ENCODE data around the gene ZNF185.

The ZNF185 gene

DNA sequence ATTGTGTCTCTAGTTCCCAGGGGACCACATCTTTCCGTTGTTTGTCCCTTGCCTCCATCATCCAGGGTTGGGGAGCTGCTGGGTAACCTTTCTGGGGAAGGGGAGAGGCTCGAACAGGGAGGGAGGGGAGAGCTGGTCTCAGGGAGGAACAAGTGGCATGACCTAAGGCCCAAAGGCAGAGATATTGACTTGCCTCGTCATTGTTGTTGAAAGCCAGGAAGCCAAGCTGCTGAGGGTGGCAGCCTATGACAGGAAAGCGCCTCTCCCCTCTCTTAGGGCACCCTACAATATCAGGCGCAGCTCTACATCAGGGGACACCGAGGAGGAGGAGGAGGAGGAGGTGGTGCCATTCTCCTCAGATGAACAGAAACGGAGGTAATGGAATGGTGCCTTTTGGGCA is 20.8 kb downstream of the ZNF185 start:
- no peak for DNase-seq

DNA sequence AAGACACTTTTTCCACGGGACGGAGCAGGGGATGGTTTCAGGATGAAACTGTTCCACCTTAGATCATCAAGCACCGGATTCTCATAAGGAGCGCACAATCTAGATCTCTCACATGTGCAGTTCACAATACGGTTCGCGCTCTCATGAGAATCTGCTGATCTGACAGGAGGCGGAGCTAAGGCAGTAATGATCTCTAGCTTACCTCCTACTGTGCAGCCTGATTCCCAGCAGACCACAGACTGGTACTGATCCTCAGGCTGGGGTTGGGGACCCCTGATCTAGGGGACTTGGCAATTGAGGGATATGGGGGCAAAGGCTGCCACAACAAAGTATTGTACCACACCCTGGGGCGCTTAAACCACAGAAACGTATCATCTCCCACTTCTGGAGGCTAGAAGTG is 25.7 kb downstream of the ZNF185 start:
- DNase-seq, result no peak

DNA sequence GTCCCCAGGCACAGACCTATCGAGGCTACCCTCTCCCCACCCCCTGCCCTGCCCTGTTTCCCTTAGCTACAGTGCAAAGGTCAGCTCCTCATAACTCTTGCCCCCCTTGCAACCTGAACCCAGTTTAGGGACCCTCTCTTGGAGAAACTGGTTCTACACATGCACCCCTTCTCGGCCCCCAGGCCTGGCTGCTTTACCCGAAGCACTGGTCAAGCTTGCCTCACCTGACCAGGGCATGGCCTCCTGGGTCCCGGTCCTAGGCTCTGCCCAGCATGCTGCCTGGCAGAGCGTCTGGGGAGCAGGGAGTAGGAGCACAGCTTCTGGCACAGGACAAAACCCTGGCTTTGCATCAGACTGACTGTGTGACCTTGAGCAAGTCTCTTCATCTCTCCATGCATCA is 28.0 kb downstream of the ZNF185 start:
- DNase-seq, result no peak

DNA sequence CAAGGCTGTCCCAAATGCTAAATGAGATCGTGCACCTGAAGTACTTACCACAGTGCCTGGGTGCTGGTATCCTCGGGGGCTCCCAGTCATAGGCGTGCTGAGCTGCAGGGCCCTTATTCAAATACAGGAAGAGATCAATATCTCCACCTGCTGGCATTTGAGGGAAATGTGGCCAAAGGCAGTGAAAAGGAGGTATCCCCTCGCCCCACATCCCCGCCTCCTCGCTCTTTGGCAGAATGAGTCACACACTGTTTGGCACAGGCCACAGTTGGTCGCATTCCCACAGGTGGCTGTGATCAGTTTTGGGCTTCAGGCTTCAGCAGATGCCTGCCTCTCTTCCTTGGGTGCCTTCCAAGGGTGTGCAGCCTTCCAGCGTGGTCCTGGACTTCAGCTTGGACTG is 28.4 kb downstream of the ZNF185 start:
- peak; percentile 64 for DNase-seq

DNA sequence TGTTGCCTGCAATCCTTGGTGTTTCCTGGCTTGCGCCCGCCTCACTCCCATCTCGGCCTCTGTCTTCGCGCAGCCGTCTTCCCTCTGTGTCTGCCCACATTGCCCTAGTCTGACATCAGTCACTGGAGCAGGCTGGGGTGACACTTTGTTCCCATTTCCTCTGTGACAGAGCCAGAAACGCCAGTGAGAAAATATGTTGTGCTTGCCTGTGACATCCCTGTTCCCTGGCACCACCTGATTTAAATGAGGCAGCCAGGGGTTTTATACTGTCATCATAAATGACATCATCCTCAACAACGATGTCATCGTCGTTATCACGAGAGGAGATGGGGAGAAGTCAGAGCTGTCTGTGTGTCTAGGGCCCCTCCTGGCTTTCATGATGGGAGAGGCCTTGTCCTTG is 29.1 kb downstream of the ZNF185 start:
- DNase-seq, result no peak

DNA sequence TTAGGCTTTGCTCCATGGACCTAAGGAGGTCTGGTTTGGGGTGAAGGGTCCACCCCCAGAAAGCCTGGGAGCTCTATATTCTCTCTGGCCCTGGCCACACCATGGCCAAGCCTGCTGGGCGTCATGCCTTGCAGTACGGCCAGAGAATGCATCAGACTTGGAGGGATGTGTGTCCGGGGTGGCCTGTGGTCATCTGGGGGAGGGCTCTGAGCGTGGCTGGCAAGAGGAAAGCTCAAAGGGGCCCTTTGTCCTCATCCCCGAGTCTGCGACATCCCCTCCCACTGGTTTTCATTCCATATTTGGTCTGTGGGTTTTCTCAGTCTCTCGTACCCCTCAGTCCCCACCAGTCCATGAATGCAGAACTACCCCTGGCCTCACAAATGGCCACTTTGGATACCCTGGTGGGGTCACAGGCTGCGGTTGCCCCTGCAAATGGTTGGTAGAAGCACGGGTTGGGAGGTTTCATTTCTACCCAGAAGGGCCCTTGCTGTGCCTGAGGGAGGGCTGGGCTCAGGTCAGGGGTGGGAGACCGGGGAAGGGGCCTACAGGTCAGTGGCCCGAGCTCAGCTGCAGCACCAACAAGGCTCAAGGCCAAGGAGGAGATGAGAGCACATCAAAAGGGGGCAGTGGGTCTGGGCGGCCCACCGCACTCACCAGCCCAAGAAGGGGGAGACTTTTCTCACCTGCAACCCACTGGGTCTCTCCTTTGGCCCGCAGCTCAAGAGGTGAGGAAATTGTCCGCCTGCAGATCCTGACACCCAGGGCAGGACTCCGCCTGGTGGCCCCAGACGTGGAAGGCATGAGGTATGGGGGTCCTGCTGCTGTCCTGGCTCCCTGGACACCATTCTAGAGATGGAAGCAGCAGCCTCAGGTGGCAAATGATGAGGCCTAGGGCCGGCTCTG is 30.2 kb downstream of the ZNF185 start:
- no peak for DNase-seq

DNA sequence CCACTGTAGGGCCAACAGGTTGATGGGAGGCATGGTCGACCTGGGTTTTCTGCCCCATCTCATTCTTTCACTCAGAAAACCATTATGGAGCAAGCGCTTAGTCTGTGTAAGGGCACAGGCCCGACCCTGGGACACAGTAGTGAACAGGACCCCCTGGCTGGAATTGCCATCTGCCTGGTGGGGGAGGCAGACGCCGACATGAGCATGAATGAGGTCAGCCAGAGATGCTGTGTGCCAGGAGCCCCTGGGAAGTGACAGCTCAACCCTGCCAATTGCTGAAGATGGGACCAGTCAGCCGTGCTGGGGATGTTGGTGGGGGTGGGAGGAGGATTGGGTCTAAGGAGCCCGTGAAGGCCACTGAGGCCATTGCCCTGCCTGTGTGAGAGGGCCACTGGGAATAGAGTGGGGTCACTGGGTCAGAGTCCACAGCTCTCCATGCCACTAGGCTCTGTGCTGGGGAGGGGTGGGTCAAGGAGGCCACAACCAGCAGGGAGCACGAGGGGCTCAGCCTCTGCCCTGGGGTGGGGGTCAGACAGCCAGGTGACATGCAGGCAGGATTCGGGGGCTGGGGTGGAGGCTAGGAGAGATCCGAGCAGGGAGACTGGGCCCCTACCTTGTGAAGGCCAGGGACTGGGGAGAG is 31.0 kb downstream of the ZNF185 start:
- DNase-seq, result no peak

DNA sequence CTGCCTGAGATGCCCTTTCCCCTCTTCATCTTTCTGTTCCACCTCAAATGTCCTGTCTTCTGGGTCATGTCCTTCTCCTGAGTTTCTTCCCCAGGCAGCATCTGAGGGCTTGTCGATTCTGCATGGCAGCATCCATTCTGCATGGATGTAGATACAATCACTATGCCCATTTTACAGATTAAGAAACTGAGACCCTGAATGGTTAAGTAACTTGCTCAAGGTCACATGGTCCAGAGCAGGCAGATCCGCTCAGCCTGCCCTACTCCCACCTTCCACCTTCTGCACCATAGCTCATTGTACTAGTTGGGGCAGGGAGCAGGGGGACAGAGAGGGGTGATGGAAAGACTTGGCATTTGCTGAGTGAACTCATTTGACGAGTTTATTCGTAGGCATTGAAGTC is 32.0 kb downstream of the ZNF185 start:
- DNase-seq, result no peak

DNA sequence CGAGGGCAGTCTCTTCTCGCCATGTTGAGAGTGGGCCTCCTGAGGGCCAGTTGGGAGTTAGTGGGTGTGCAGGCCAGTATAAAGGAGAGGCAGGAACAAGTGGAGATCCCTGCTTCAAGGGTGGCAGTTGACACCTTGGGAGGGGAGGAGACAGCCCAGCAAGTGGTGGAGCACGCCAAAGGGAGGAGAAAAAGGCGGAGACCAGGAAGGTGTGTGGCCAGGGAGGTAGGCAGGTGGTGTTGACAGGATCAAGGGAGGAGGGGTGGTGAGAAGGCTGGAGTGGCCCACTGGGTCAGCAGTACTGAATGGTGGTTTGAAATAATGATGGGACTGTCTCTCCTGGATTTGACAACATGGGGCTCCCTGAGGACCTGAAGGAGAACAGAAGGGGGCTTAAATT is 32.6 kb downstream of the ZNF185 start:
- no peak for DNase-seq

DNA sequence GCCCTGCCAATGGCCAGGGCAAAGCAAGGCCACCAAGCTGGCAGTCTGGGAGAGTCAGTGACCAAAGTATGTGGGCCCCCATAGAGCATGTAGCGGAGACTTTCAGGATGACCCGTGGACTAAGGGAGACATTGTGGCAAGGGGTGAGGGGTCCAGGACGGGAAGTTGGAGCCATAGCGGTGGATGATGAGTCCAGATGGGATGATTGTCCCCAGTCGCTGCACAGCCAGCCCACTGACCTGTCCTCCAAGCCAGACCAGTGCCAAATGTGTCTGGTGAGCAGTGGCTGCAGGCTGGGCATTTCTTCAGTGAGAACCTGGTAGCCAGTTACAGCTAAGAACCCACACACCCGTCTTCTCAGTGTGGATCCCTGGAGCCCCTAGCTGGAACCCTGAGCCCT is 34.3 kb downstream of the ZNF185 start:
- DNase-seq, result no peak

DNA sequence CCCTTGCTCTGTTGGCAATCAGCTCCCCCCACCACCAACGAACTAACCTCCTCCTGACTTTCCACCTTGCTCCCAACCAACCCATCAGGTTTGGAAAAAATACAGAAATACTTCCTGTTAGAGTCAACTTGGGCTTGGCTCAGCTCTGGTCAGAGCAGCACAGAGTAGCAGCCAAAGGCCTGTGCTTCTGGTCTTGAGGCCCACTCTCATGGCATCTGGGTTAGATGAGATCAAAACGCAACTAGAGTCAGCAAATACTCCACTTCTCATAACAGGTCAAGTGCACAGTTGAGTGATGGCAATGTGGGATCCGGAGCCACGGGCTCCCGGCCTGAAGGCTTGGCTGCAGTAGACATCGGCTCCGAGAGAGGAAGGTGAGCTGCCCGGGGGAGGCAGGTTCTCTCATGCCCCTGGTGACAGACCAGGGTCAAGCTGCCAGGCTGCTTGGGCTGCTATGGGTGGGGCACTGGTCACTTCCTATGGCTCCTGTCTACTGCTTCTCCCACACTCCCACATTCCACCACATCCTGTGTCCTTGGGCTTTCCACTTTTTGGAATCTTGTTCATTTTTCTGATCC is 34.8 kb downstream of the ZNF185 start:
- DNase-seq, result no peak

DNA sequence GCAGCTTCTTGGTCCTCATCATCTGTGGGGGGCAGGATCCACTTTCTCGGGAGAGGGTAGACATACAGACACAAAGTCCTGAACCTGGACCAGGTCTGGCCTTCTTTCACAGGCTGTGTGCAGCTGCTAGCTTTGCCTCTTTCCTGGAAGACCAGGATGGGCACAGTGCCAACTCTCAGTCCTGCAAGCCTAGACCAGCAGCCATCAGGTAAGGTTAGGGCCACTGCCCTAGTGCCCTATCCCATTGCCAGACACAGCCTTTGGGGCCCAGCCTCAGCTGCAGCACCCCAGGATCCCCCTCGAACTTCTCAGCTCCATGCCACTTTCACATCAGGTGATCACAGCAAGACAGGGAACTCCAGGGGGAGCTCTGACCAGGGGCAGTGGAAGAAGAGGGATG is 38.4 kb downstream of the ZNF185 start:
- no peak for DNase-seq

DNA sequence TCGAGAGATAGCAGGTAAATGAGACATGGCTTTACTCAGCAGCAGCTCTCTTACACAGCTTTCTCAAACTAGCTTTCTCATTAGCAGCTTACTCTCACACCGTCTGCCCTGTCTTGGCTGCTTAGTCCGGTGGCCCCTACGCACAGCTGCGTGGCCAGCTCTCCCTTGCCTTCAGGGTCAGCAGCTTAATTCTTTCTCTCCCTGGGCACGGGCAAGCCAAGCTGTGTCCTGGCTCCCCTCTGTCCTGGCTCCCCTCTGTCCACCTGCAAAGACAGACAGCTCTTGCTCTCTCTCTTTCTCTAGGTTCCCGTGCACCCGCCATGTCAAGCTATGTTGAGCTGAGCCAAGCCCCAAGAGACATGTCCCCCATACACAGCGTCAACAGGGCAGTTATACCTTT is 39.4 kb downstream of the ZNF185 start:
- DNase-seq, result no peak

DNA sequence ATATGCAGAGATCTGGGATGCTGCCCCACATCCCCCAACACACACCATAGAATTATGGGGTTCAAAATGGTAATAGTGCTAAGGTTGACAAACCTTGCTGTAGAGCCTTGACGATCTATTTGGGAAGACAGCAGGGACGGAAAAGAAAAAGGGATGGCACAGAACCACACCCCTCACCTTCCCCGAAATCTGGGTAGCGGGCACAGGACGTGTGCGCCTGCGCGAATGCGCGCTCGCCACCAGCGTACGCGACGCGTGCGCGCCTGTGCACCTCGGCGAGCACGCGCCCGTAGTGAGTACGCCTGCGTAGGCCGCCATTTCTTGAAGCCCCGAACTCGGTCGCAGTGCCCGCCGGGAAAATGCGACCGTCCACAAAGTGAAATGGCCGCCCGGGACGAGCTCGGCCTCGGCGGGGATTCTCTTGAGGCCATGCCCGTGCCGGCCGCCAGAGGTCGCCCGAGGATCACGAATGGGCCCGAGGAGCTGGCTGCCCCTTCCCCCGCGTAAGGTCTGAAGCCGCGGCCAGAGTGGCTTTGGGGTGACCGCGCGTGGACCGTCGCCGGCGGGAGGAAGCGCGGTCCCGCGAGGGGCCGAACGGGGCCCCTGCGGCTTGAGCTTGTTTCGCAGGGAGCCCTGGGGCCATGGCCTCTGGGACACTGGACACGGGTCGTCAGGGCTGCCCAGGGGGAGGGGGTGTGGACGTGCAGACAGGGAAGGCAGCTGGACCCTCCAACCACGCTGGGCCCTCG is 43.6 kb downstream of the ZNF185 start:
- peak; percentile 94 for DNase-seq

DNA sequence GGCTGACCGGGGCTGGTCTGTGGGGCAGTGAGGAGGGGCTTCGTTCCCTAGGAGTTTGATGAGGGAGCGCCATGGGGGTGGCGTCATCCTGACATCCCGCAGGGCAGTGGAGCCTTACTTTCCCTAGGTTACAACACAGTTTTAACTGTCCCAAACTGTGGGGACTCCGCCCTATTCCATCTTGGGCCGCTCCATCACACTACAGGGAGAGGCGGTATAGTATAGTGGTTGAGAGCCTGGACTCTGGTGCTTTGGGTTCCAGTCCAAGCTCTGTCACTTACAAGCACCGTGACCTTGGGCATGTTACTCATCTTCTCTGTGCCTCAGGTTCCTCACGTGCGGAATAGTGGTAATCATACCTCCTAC is 44.2 kb downstream of the ZNF185 start:
- DNase-seq, result no peak

DNA sequence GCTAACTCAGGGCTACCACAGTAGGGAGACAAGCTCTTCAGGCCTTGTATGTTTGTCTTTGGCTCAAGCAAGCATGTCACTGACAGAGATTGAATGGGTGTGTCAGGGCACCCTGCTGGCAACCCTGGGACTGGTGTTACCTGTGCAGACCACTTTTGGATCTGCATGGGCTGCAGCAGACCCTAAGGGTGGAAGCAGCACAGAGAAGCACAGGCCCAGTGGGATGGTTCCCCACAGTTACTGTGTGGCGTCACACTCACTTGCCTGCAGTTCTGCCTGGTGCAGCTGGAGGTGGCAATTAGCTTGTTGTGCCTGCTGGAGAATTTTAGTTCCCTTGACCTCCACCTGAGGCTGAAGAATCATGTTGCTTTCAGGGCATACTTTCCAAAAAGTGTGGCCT is 46.0 kb downstream of the ZNF185 start:
- no peak for DNase-seq

DNA sequence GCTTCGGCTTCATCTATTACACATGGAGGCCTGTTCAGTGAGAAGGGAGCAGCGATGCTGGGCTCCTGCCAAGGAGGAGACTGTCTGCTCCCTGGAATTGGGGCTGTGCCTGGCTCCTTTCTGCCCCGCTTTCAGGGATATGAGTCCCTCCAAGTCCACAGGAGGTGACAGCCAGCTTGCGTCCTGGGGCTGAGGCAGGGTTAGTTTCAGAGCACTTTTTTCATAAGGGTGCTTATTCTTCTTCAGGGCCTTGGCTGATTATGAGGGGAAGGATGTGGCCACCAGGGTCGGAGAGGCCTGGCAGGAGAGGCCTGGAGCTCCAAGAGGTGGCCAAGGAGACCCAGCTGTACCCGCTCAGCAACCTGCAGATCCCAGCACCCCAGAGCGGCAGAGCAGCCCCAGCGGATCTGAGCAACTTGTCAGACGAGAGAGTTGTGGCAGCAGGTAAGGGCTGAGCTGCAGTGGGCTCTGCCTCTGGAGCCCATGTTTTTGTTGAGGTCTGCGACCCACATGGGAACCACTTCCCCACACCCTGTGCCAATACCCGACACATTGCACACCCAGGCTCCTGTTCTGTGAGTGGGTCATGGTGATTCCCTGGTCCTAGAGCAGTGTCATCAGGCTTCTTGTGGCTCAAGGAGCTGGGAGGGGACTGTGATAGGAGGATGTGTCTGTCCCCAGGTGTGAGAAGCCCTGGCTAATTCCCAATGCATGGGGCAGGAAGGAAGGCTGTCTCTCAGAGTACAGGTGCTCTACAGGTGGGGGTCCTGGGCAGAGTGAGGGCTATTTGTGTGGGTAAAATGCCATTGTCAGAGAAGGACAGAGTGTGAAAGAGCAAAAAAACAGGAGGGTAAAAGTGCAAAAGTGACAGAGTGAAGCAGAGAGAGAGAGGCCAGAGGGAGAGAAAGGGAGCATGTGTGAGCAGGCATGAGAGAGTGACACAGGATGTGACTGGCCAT is 47.4 kb downstream of the ZNF185 start:
- DNase-seq, result no peak

DNA sequence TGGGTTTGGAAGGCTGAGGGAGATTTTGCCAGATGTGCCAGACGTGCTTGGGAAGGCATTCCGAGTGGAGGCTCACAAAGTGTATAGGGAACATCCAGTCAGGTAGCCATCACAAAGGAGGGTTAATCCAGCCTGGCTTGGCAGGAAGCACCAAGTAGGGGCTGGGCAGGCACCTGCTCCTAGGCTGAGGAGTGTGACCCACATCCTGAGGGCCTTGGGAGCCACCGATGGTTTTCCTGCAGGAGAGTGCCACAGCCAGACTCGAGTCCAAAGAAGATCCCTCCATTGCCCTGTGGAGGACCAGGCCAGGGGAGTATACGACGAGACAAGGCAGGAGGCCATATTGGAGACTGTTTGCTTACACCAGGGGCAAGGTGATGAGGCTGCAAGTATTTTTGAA is 48.8 kb downstream of the ZNF185 start:
- DNase-seq, result no peak

Data from NCI-H345 (cell line).